ENCODE measurements around the gene EIF3J. TPM values are rescaled to one million over a fixed set of nuclear protein-coding genes. Genes with fewer than 3 reads are reported as not detected.
A peak's percentile ranks its signal among the peaks of the same experiment; 100 is the strongest.
"Not testable (repeated sequence)": the region's sequence is repeated elsewhere in the genome, so short reads cannot be mapped to it uniquely, and the experiment has no call there.

The EIF3J gene
- total RNA-seq, result 33.6 and 39.3 TPM in 2 replicates

- peak; percentile 98 for DNase-seq (ENCODE audit: low read depth in 2 of 2)
These were observed at the start of gene EIF3J for GRCh38 chr15:44536962-44537734. TSS of gene EIF3J (plus strand) at chr15:44537147. CDS start at chr15:44537195, 48 bp downstream.

- peak; percentile 61 to 86 for DNase-seq (ENCODE audit: low read depth in 2 of 2)
These were observed 47.5 kb upstream of the EIF3J start for GRCh38 chr15:44489464-44489863.

- no peak for DNase-seq (ENCODE audit: low read depth in 2 of 2)
These were observed 46.3 kb upstream of the EIF3J start for GRCh38 chr15:44490622-44491021.

- no peak for DNase-seq (ENCODE audit: low read depth in 2 of 2)
These were observed 44.9 kb upstream of the EIF3J start for GRCh38 chr15:44492040-44492439.

GRCh38 chr15:44492672-44493071 lies 44.3 kb upstream of the EIF3J start:
- DNase-seq (ENCODE audit: low read depth in 2 of 2), result no peak

- DNase-seq (ENCODE audit: low read depth in 2 of 2), result no peak
These were observed 41.4 kb upstream of the EIF3J start for GRCh38 chr15:44495562-44495961.

GRCh38 chr15:44500555-44500954 lies 36.4 kb upstream of the EIF3J start:
- no peak for DNase-seq (ENCODE audit: low read depth in 2 of 2)

- DNase-seq (ENCODE audit: low read depth in 2 of 2), result peak; percentile 58 to 59
These were observed 35.1 kb upstream of the EIF3J start for GRCh38 chr15:44501768-44502366.

GRCh38 chr15:44516436-44516835 lies 20.5 kb upstream of the EIF3J start:
- no peak for DNase-seq (ENCODE audit: low read depth in 2 of 2)

- peak; percentile 17 to 32 for DNase-seq (ENCODE audit: low read depth in 2 of 2)
These were observed 17.4 kb upstream of the EIF3J start for GRCh38 chr15:44519537-44519936.

- DNase-seq (ENCODE audit: low read depth in 2 of 2), result no peak
These were observed 11.9 kb upstream of the EIF3J start for GRCh38 chr15:44525018-44525417.

- DNase-seq (ENCODE audit: low read depth in 2 of 2), result no peak
These were observed 9.7 kb upstream of the EIF3J start for GRCh38 chr15:44527241-44527640.

GRCh38 chr15:44529864-44530604 lies 6.9 kb upstream of the EIF3J start:
- no peak for DNase-seq (ENCODE audit: low read depth in 2 of 2)

GRCh38 chr15:44530653-44531052 lies 6.3 kb upstream of the EIF3J start:
- no peak for DNase-seq (ENCODE audit: low read depth in 2 of 2)

- DNase-seq (ENCODE audit: low read depth in 2 of 2), result not testable (repeated sequence)
These were observed 4.7 kb upstream of the EIF3J start for GRCh38 chr15:44532275-44532674.

GRCh38 chr15:44532689-44533088 lies 4.3 kb upstream of the EIF3J start:
- DNase-seq (ENCODE audit: low read depth in 2 of 2), result no peak

- DNase-seq (ENCODE audit: low read depth in 2 of 2), result no peak
These were observed 1.9 kb upstream of the EIF3J start for GRCh38 chr15:44535092-44535491.

GRCh38 chr15:44535523-44536301 lies 1.2 kb upstream of the EIF3J start:
- DNase-seq (ENCODE audit: low read depth in 2 of 2), result peak in 1 of 2 donors; percentile 33

- peak in 1 of 2 donors; percentile 89 for DNase-seq (ENCODE audit: low read depth in 2 of 2)
These were observed 515 bp upstream of the EIF3J start for GRCh38 chr15:44536302-44536961.

- peak; percentile 11 to 50 for DNase-seq (ENCODE audit: low read depth in 2 of 2)
These were observed 841 bp downstream of the EIF3J start for GRCh38 chr15:44537735-44538240.
